ENCODE data around the gene PHF2. TPM values are rescaled to one million over a fixed set of nuclear protein-coding genes. Genes with fewer than 3 reads are reported as not detected.

PHF2 gene
- polyA plus RNA-seq, 3 donors = 0.40 to 16.0 (median 0.97) TPM

DNA sequence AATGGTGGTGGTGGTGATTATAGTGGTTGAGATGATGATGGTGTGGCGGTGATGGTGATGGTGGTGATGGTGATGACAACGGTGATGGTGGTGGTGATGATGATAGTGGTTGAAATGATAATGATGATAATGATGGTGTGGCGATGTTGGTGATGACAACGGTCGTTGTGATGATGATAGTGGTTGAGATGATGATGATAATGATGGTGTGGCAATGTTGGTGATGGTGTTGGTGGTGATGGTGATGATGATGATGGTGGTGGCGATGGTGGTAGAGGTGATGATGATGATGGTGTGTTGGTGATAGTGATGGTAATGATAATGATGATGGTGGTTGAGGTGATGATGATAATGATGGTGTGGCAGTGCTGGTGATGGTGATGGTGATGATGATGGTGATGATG, 48.0 kb downstream of the PHF2 start:
- H3K27me3 ChIP-seq (ENCODE audit: control insufficient read depth in 2 of 2, insufficient read depth in 2 of 2, low read length in 2 of 2) = no peaks in the 10 kb centered on the region
- Mint-ChIP-seq H3K27me3 (ENCODE audit: low read depth in 3 of 3) (no peaks in the 10 kb centered on the region), H3K36me3 (peaks cover 0 to 8% of the 10 kb centered on the region in 2 donors), H3K4me1 (peaks cover 7% of the 10 kb centered on the region), H3K27ac (no peak overlapping the region), H3K4me3 (no peak overlapping the region), H3K9me3 (peaks cover 8 to 12% (median 9%) of the 10 kb centered on the region in 7 donors)
- H3K4me3 ChIP-seq (replicated peaks in 1 of 3; ENCODE audit: low read depth in 2 of 3, low read length in 3 of 3) = no peak overlapping the region
- H3K4me2 ChIP-seq (replicated peaks; ENCODE audit: extremely low read depth, low read length, poor library complexity, severe bottlenecking) = no peak overlapping the region
- H3K27ac ChIP-seq (ENCODE audit: low read depth in 1 of 2, low read length in 2 of 2) = no peak overlapping the region
- intact Hi-C loops (cut with micrococcal nuclease) = no loop called here
- H3K79me2 ChIP-seq (ENCODE audit: insufficient read depth, low read length) = peaks cover 60% of the 10 kb centered on the region
- 92% methylated on average over 6 of the region's 6 CpGs for WGBS (ENCODE audit: insufficient coverage)
- TF ChIP-seq, protein P1, sequence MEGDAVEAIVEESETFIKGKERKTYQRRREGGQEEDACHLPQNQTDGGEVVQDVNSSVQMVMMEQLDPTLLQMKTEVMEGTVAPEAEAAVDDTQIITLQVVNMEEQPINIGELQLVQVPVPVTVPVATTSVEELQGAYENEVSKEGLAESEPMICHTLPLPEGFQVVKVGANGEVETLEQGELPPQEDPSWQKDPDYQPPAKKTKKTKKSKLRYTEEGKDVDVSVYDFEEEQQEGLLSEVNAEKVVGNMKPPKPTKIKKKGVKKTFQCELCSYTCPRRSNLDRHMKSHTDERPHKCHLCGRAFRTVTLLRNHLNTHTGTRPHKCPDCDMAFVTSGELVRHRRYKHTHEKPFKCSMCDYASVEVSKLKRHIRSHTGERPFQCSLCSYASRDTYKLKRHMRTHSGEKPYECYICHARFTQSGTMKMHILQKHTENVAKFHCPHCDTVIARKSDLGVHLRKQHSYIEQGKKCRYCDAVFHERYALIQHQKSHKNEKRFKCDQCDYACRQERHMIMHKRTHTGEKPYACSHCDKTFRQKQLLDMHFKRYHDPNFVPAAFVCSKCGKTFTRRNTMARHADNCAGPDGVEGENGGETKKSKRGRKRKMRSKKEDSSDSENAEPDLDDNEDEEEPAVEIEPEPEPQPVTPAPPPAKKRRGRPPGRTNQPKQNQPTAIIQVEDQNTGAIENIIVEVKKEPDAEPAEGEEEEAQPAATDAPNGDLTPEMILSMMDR (IDR thresholded peaks at IDR 0.05) = no peak
- no peak for DNase-seq
- peaks cover 86% of the 10 kb centered on the region for H4K20me1 ChIP-seq (ENCODE audit: insufficient read depth, low read length)
- no peak overlapping the region for H2AFZ ChIP-seq (ENCODE audit: insufficient read depth, low read depth, low read length, poor library complexity, severe bottlenecking)
- H3K9me3 ChIP-seq (replicated peaks in 1 of 2; ENCODE audit: control insufficient read depth in 1 of 2, insufficient read depth in 1 of 2, low read length in 2 of 2) = peaks cover 8 to 12% of the 10 kb centered on the region in 2 donors
- no peak overlapping the region for H3K9ac ChIP-seq (ENCODE audit: insufficient read depth, low read length, poor library complexity, severe bottlenecking)
- no peaks in the 10 kb centered on the region for H3K4me1 ChIP-seq (ENCODE audit: control insufficient read depth in 1 of 2, insufficient read depth in 2 of 2, low read length in 2 of 2)
- peaks cover 0 to 7% of the 10 kb centered on the region in 2 donors for H3K36me3 ChIP-seq (replicated peaks in 1 of 2; ENCODE audit: control insufficient read depth in 1 of 2, insufficient read depth in 2 of 2, low read length in 2 of 2)

DNA sequence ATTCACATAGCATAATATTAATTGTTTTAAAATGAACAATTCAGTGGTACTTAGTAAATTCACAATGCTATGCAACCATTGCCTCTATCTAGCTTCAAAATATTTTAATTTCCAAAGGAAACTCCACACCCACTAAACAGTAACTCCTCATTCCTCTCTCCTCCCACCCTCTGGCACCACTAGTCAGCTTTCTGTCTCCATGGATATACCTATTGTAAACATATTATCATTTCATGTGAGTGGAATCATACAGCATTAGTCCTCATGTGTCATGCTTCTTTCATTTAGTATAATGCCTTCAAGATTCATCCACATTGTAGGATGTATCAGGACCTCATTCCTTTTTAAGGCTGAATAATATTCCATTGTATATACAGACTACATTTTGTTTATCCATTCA, 48.6 kb downstream of the PHF2 start:
- H3K79me2 ChIP-seq (ENCODE audit: insufficient read depth, low read length) = peaks cover 60% of the 10 kb centered on the region
- no peak for DNase-seq
- H3K27me3 ChIP-seq (ENCODE audit: control insufficient read depth in 2 of 2, insufficient read depth in 2 of 2, low read length in 2 of 2) = no peaks in the 10 kb centered on the region
- no peaks in the 10 kb centered on the region for H3K4me1 ChIP-seq (ENCODE audit: control insufficient read depth in 1 of 2, insufficient read depth in 2 of 2, low read length in 2 of 2)
- no peaks in the 10 kb centered on the region for H3K27me3 Mint-ChIP-seq (ENCODE audit: low read depth in 3 of 3)
- no peak overlapping the region for H3K27ac ChIP-seq (ENCODE audit: low read depth in 1 of 2, low read length in 2 of 2)
- H3K9me3 ChIP-seq (replicated peaks in 1 of 2; ENCODE audit: control insufficient read depth in 1 of 2, insufficient read depth in 1 of 2, low read length in 2 of 2) = peaks cover 8 to 12% of the 10 kb centered on the region in 2 donors
- no peak overlapping the region for H3K4me3 ChIP-seq (replicated peaks in 1 of 3; ENCODE audit: low read depth in 2 of 3, low read length in 3 of 3)
- H3K4me3 Mint-ChIP-seq = no peak overlapping the region
- no peak overlapping the region for H3K27ac Mint-ChIP-seq
- peaks cover 3 to 13% of the 10 kb centered on the region in 2 donors for H3K36me3 Mint-ChIP-seq
- peaks cover 8 to 12% (median 9%) of the 10 kb centered on the region in 7 donors for H3K9me3 Mint-ChIP-seq
- TF ChIP-seq, protein P1 (IDR thresholded peaks at IDR 0.05) = no peak
- peaks cover 7% of the 10 kb centered on the region for H3K4me1 Mint-ChIP-seq
- no peak overlapping the region for H3K4me2 ChIP-seq (replicated peaks; ENCODE audit: extremely low read depth, low read length, poor library complexity, severe bottlenecking)
- no peak overlapping the region for H3K9ac ChIP-seq (ENCODE audit: insufficient read depth, low read length, poor library complexity, severe bottlenecking)
- peaks cover 86% of the 10 kb centered on the region for H4K20me1 ChIP-seq (ENCODE audit: insufficient read depth, low read length)
- H2AFZ ChIP-seq (ENCODE audit: insufficient read depth, low read depth, low read length, poor library complexity, severe bottlenecking) = no peak overlapping the region
- H3K36me3 ChIP-seq (replicated peaks in 1 of 2; ENCODE audit: control insufficient read depth in 1 of 2, insufficient read depth in 2 of 2, low read length in 2 of 2) = peaks cover 2 to 12% of the 10 kb centered on the region in 2 donors
- intact Hi-C loops (cut with micrococcal nuclease) = no loop called here

All from CD14-positive monocyte (primary cell).